Erythroblast (primary cell): Measurements from ENCODE around the gene GPD1.
"Not testable (repeated sequence)": the region's sequence is repeated elsewhere in the genome, so short reads cannot be mapped to it uniquely, and the experiment has no call there.

Source experiments
- DNase-seq, 2 experiments: peaks; one replicate each; lab custom pipeline; 2025; lab: John Stamatoyannopoulos, UW
- GATA1 ChIP-seq: IDR thresholded peaks from 2 replicates; pipeline ENCODE4 v1.6.1; 2011; ENCODE audit warnings: low read depth, mild to moderate bottlenecking, control low read depth, low read length, moderate library complexity
- POLR2A ChIP-seq: IDR thresholded peaks from 2 replicates; pipeline ENCODE4 v1.6.1; 2011; ENCODE audit warnings: mild to moderate bottlenecking, low read length

GPD1 gene

GRCh38 chr12:50111693-50112455, 8.1 kb downstream of the GPD1 start, which contains the start of gene COX14:
Gene COX14, plus strand, starts transcription at chr12:50112236. Its CDS starts 7,808 bp downstream, at chr12:50120044.
- peak; percentile 99 for DNase-seq
- TF ChIP-seq GATA1: no peak
- peak; percentile 91 for TF ChIP-seq POLR2A

GRCh38 chr12:50112456-50113218, 8.8 kb downstream of the GPD1 start:
- DNase-seq: peak; percentile 80 to 81
- TF ChIP-seq POLR2A (peak; percentile 65), GATA1 (no peak)

GRCh38 chr12:50117057-50117622, 13.3 kb downstream of the GPD1 start:
- DNase-seq: no peak
- TF ChIP-seq GATA1 (no peak), POLR2A (no peak)

- TF ChIP-seq POLR2A: no peak
- no peak for TF ChIP-seq GATA1
- no peak for DNase-seq
Measured at GRCh38 chr12:50119387-50119786, 15.6 kb downstream of the GPD1 start.

GRCh38 chr12:50120521-50120920, 16.7 kb downstream of the GPD1 start:
- no peak for DNase-seq
- TF ChIP-seq GATA1 (no peak), POLR2A (no peak)

- DNase-seq: no peak
- TF ChIP-seq POLR2A (no peak), GATA1 (no peak)
Measured at GRCh38 chr12:50120953-50121352, 17.1 kb downstream of the GPD1 start.

GRCh38 chr12:50121641-50122040, 17.8 kb downstream of the GPD1 start:
- no peak for TF ChIP-seq POLR2A
- TF ChIP-seq GATA1: no peak
- no peak for DNase-seq

GRCh38 chr12:50123203-50123602, 19.4 kb downstream of the GPD1 start:
- TF ChIP-seq GATA1: no peak
- no peak for TF ChIP-seq POLR2A
- DNase-seq: no peak

- no peak for DNase-seq
- no peak for TF ChIP-seq POLR2A
Measured at GRCh38 chr12:50127546-50127945, 23.7 kb downstream of the GPD1 start.

GRCh38 chr12:50129290-50129689, 25.5 kb downstream of the GPD1 start:
- no peak for DNase-seq
- TF ChIP-seq GATA1 (no peak), POLR2A (no peak)

- TF ChIP-seq GATA1: no peak
- TF ChIP-seq POLR2A: no peak
- DNase-seq: peak; percentile 47 to 66
Measured at GRCh38 chr12:50132505-50133135, 28.8 kb downstream of the GPD1 start.

- DNase-seq: no peak
- TF ChIP-seq GATA1 (no peak), POLR2A (no peak)
Measured at GRCh38 chr12:50142993-50143392, 39.2 kb downstream of the GPD1 start.

- TF ChIP-seq GATA1: no peak
- TF ChIP-seq POLR2A: no peak
- DNase-seq: no peak
Measured at GRCh38 chr12:50145439-50145838, 41.6 kb downstream of the GPD1 start.

GRCh38 chr12:50147281-50147680, 43.5 kb downstream of the GPD1 start:
- no peak for DNase-seq
- TF ChIP-seq GATA1: no peak
- no peak for TF ChIP-seq POLR2A

GRCh38 chr12:50148011-50148410, 44.2 kb downstream of the GPD1 start:
- not testable (repeated sequence) for DNase-seq
